GM18907 (cell line): ENCODE measurements around the gene GULP1.

Experiments
- ATAC-seq: cut with Tn5 transposase; IDR thresholded peaks from one replicate; pipeline ENCODE4 v1.9.1; 2021; ENCODE audit warnings: mild to moderate bottlenecking, moderate library complexity; ENCODE audit not compliant: unreplicated experiment

GULP1 gene

DNA sequence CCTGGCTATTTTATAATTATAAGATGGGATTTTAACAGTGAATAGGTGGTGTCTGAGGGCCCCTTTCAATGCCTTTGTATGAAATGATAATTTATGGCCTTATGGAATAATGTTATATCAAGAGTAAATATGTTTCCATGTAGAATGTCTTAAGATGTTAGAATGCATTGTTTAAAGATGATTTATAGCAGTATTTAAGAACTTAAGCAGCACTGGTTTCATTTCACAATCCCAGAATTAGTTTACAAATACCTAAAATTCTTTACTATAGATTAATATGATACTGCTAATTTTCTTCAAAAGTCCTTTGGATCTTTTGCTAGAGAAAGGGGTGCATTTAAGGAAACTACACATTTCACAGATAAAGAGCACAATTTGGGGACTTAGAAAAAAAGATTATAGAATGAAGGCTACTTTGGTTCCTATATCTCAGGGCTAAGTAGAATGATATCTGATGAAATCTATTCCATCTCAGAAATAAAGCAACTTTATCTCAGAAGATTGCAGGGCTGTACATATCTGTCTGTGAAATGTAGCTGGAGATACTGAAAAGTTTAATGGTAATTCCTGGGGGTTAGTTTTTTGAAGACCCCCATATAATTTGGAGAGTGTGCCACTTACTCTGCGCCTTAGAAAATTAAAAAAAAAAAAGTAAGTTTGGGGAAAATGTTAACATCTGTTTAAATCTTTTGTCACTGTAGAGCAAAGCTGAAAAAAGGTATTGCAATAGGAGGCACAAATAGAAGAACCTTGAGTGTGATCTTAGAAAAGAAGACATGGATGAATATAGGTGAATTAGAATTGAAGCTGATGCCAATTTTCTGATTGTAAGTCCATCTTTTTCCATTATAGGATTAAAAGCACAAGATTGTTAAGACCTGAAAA is 123.4 kb downstream of the GULP1 start:
- ATAC-seq, result no peak

DNA sequence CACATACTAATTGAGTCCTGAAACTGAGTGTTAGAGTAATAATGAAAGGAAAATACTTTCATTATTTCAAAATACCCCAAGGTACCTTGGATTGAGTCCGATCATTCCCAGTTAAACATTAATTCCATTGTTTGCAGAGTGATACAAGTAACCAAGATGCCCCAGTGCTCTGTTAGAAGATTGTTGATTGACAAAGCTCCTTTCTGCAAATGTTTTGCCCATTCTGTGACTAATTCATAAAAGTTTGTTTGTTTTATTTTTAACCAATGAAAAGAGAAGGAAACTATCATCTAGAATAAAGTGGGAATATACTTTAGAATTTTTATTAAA is 124.0 kb downstream of the GULP1 start:
- peak; percentile 86 for ATAC-seq

DNA sequence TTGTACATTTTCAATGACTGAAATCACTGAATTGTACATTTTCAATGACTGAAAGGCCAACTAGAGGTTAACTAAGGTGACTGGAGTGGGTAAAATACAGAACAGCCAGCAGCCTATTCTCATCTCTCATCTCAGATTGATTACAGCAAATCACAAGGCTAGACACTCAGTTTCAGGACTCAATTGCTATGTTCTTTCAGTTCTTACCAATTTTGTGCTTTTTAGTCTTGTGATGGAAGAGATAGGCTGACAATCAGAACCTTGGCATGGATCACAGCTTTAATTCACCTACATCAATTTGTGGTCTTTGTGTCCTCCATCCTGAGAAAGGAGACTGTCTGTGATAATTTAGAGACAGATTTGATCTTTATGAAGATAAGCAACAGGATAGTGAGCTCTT is 124.7 kb downstream of the GULP1 start:
- peak; percentile 52 for ATAC-seq

DNA sequence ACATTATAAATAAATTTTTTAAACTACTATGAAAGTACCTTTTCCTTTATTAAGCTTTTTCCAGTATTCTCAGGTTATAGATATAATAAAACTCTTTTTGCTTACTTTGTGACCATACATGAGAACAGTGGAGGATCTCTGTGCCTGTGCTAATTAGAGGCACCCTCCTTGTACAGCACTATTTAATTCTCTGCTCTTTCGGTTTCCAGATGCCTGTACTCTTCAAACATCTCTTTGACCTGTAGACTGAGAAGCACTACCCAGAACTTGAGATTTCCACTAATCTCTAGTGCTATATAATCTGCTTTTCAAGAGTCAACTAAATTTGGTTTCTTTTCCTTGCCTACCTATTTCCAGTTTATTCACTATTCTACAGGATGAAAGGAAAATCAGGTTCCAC is 131.1 kb downstream of the GULP1 start:
- no peak for ATAC-seq

DNA sequence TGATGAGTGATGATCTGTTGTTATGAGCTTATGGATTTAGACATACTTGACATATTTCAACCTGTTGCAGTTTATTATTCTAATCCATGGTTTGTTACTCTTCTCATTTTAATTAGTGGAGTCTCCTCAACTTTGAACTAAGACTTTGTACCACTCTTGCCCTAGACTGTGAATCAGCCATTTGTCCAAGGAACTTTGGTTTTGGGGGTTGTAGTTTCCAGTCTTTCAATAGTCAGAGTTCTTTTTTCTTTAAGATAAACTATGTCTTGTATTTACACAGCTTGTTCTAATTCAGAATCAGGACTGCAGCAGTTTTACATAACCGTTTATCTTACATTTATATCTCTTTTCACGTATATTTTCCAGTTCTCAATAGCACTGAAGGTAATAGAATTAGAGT is 133.6 kb downstream of the GULP1 start:
- no peak for ATAC-seq

DNA sequence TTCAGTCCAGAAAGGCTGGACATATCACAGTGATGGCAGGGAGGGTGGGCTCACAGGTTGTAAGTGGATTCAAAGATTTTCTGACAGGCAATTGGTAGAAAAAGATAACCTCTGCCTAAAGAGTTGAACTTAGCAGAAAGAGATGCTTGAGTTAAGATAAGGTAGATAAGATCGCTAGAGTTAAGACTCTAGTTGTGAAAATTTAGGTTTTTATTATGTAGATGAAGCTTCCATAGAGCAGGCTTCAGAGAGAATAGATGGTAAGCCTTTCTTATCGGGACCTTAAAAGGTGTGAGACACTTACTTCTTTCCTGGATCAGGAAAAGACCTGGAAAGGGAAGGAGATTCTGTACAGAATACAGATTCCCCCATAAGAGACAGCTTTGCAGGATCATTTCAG is 134.4 kb downstream of the GULP1 start:
- no peak for ATAC-seq

DNA sequence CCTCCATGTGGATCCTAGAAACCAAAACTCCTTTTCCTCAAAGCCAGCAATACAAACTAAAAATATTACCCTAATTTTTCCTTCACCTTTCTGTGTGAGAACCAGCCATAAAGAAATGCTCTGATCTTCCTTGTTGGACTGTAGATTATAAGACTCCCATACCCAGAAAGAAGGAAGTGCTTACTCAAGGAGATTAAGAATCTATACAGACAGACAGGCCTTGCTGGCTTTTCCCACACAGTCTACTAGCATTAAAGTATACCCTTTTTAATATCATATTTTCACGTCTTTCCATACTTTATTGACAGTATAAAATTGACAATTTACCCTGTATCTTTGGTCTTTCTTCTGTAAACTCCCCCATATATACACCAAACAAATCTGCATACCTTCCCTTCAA is 139.0 kb downstream of the GULP1 start:
- no peak for ATAC-seq

DNA sequence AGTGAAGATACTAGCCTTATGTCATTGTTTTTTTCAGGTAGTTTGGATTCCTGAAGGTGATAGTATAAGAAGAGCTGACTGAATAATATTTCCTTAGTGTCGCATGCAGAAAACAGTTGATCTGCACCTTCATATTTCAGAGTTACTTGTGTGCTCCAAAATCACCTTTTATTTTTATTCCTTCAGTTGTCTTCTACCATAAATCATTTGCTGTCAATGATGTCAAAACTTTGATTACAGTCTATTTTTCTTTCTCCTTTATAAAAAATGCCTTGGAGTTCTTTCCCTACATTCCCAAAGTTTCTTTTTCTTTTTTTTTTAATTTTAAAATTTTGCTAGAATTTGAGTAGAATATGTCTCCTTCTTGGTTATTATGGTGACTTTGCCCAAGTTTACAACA is 142.3 kb downstream of the GULP1 start:
- ATAC-seq, result no peak

DNA sequence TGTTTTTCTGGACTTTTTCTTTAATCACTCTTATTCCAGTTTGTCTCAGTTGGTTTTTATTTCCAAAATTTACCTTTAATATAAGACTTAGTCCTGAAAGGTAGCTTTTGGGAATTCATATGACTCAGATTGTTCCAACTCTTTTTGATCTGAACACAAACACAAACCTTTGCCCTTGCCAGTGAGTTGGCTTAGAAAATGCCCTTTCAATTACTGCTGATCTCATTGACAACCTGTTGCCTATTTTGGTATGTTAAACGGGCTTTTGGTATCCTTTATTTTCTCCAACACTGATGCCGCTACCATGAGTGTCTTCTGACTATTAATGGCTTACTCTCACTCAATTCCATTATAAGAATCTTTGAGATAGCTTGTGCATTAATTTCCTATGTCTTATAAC is 143.4 kb downstream of the GULP1 start:
- ATAC-seq, result no peak

DNA sequence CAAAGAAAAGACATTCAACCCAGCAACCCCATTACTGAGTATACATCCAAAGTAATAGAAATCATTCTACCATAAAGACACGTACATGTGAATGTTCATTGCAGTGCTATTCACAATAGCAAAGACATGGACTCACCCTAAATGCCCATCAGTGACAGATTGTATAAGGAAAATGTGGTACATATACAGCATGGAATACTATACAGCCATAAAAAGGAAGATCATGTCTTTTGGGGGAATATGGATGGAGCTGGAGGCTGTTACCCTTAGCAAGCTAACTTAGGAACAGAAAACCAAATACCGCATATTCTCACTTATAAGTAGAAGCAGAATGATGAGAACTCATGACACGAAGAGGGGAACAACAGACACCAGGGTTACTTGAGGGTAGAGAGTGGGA is 145.9 kb downstream of the GULP1 start:
- ATAC-seq, result no peak

DNA sequence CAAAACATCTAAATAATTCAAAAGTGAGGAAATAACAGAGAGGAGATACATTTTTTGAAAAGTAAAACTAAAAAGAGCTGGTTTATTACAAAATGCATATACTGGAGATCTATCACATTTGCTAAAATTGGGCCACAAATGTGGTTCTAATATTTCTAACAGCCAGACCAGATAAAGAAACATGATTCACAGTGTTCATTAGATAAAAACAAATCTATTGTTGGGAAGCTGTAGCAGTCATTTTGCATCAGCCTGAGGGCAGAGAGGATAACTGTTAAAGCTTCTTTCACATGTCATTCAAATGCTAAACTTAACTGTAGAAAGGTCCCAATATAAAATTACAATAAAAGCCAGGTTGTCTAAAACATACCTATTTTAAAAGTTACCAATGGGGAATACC is 148.3 kb downstream of the GULP1 start:
- ATAC-seq, result no peak

DNA sequence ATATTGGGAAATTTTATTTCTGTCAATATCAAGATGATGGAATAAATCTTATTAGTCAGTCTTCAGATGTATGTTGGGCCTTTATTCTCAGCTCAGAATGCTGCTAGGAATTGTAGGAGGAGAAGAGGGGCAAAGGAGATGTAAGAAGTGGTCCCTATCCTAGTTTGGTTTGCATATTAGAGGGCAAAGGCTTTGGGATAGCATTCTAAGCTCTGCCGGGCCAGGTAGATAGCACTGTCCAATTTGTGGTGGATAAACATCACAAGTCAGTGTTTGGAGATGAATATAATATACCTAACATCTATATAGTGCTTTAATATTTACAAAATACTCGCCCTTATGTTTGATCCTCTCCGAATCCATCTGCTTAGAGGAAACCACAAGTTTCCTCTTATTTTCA is 149.2 kb downstream of the GULP1 start:
- no peak for ATAC-seq

DNA sequence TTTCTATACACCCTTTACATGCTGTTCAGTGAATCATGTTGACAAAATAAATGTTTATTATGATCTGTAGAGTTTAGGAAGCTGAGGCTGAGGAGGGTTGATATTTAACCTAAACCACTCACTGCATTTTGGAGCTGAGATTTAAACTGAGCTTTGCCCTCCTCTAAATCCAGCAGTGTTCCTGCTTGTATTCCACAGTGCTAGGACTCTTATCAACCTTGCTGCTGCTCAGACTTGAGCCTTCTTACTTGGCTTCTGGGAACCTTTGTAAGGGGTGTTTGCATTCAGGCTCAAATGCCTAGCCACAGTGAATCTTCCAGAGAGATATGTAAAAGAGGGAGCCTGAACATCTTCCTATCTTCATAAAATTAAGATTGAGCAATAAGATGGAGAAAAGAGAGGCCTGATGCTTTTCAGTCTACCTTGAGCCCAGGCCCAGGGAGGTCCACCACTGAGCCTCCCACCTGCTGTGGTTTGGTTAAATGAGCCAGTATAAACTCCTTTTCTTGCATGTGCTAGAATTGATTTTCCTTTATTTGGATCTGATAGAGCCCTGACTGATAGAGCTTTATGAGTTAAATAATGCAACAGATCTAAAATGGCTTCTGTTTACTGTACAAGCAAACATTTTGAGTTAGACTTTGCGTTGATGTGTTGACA is 149.7 kb downstream of the GULP1 start:
- no peak for ATAC-seq

DNA sequence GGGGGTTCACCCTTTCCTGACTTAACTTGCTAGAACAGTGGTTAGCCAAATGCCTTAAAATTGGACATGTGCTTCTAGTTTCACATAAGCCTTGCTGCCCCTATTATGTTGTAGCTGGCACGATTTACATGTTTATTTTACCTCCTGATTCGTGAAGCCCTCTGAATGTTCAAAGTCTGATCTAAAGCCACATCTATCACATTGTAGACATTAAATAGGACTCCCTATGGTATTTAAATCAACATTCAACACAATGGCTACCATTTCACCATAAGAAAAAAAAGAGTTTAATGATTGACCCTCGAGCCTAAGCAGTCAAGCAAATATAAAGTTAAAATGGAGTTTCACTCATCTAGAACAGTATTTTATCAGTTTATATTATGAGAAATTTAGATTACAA is 151.5 kb downstream of the GULP1 start:
- ATAC-seq, result no peak

DNA sequence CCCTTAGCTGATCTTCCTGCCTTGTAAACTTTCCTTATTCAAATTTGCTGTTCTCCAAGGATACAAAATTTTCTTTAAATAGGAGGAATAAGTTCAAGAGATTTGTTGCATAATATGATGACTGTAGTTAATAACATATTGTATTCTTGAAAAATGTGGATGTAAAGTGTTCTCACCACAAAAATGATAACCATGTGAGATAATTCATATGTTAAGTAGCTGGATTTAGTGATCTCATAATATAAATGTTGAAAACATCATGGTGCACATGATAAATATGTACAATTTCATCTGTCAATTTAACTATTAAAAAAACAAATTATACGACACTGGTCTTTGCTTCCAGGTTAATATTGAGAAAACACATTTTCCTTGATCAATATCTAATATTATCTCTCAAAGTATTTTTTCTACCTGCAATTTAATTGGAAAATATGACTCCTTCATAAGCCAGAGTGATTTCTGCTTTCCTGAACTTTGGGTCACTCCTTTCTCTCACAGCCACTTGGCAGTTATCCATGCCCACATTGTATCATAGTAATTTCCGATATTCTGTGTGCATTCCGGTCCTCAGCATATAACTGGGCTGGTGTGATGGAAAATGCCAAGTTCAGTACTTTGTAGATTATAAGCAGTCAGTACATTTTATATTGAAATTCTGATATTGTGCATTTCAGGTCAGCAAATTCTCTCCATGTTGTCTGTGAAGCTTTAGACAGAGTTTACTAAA is 152.6 kb downstream of the GULP1 start:
- no peak for ATAC-seq

DNA sequence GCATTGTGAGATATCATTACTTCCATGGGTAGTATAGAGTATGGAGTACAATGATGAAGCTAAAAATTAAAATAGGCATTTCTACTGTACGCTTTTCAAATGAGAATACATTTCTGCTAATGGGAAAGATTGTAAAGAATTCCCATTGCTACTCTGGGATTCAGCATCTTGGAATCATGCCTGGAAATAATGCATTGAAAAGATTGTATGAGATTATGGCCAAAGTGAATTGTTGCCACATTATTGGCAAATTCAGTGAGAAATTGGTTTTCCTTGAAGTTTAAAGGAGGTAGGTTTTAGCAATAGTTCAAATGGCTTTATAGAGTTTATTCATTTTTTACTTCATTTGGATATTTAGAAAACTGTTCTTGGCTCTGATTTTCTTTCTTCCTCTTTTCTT is 157.9 kb downstream of the GULP1 start:
- ATAC-seq, result no peak

DNA sequence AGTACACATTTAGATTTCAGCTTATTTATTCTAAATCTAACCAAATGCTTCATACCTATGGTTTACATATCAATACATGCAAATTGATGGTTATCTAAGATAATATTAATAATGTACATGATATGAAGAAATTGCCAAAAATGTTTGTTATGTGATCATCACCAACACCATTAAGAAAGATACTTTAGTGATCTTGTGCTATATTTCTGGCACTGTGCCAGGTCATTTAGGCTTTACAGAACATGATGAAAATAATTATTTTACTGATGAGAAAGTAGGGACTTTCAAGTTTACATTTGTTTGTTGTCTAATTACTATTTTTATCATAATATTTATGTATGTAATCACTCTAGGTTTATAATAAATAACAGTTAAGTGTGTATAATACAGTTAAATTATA is 158.3 kb downstream of the GULP1 start:
- no peak for ATAC-seq

DNA sequence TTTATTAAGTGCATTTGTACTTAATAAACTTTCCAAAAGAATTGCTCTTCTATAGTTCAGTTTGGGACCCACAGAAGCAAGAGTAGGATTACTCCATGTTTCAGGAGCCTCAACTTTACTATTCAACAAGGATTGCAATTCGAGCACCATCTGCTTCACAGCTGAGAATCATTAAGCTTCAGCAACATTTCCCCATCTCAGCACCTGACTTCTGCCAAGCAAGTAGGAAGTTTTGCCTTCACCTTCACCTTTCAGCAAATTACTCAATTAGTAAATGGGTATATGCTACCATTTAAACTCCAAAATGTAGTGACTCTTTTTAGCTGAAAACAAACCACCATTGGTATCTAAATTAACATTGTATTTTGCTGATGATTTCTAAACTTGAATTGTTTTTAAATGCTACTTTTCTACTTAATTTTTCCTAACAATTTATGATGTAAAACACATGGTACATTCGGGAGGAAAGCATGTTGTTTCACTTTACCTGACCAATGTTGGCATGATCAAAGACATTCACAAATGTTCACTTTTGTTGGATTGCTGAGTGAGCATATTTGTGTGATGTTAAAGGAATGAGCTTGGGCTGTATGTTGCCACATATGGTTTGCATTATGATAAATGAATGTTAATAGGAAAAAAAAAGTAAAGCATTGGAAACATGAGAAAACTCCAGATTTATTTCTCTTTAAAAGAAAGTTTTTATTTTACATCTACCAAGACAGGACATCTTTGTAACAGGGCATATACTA is 159.2 kb downstream of the GULP1 start:
- ATAC-seq, result no peak

DNA sequence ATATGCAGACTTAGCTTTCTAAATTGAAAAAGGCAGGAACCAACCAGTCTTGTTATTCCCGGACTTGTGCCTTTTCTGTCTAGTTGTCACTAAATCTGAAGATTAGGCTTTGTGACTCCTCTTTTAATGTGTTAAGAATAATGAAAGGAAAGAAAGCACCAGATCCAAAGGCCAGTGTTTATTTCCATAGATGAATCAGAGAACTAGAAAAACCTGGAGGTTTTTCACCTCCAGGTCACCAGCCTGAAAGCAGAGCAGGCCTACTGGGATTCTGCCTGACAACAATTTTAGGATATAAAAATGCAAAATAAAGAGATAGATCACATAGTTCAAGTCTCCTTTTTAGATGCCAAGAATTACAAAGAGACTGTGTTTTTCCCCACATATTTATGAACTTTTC is 160.4 kb downstream of the GULP1 start:
- ATAC-seq, result no peak

DNA sequence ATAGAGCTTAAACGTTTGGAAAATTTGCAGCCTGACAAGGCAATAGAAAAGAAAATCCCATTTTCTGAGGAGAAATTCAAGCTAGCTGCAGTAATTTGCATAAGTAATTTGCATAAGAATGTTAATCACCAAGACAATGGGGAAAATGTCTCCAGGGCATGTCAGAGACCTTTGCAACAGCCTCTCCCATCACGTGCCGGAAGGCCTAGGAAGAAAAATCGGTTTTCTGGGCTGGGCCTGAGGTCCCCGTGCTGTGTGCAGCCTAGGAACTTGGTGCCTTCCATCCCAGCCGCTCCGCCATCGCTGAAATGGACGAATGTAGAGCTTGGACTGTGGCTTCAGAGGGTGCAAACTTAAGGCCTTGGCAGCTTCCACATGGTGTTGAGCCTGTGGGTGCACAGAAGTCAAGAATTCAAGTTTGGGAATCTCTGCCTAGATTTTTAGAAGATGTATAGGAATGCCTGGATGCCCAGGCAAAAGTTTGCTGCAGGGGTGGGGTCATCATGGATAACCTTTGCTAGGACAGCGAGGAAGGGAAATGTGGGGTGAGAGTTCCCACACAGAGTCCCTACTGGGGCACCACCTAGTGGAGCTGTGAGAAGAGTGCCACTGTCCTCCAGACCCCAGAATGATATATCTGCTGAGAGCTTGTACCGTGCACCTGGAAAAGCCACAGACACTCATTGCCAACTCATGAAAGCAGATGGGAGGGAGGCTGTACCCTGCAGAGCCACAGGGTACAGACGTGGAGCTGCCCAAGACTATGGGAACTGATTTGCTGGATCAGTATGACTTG is 164.6 kb downstream of the GULP1 start:
- no peak for ATAC-seq

DNA sequence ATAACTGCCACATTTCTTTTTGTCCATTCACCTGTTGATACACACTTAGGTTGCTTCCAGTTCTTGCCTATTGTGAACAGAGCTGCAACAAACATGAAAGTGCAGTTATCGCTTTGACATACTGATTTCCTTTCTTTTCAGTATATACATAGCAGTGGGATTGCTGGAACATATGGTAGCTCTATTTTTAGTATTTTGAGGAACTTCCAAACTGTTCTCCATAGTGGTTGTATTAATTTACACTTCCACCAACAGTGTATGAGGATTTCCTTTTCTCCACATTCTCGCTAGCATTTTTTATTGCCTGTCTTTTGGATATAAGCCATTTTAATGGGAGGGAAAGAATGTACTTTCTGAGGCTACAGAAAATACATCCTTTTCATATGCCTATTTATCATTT is 167.4 kb downstream of the GULP1 start:
- no peak for ATAC-seq
